ENCODE measurements around the gene GNA14.

GNA14 gene

DNA sequence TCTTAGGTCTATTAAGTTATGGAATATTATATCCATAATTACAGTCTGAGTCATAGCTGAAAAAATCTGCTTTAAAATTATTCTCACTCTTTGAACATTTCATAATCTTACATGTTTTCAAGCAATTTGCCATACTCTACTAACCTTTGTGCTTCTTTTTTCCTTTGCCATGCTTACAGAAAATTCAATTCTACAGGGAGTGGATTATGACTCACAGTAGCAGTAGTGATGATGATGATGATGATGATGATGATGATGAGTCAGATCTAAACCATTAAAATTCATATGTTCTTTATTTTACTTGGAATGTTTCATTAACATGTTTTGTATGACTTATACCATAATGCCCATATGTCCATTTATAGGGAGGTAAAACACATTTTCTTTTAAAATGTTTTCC lies 263.7 kb downstream of the GNA14 start:
- no peak for DNase-seq

GRCh38 chr9:77375956-77376532 lies 272.1 kb downstream of the GNA14 start:
- no peak for DNase-seq

DNA sequence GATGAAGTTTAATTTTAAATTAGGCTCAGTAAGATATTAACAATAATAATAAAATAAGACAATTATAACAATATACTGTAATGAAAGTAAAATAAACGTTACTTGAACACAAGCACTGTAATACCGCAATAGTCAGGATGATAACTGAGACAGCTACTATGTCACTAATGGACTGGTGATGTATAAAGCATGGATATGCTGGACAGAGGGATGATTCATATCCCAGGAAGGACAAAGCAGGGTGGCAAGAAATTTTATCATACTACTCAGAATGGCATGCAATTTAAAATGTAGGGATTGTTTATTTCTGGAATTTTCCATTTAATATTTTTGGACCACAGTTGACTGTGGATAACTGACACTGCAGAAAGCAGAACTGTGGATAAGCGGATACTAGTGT lies 273.9 kb downstream of the GNA14 start:
- DNase-seq, result no peak
